Endodermal cell (in vitro differentiated cells): Measurements from ENCODE around the gene MICAL3. TPM values are rescaled to one million over a fixed set of nuclear protein-coding genes. Genes with fewer than 3 reads are reported as not detected.

Source experiments
- DNase-seq: peaks from one replicate; pipeline ENCODE4 v3.0.0-alpha.2; 2017
- H3K27ac ChIP-seq: 2 replicates; pipeline ENCODE4 v1.5.1; 2013; ENCODE audit warnings: mild to moderate bottlenecking, low read depth, low read length, moderate library complexity
- H3K27me3 ChIP-seq: 2 replicates; pipeline ENCODE4 v1.6.1; 2013; ENCODE audit warnings: mild to moderate bottlenecking, low read length, moderate library complexity; ENCODE audit not compliant: insufficient read depth, control insufficient read depth, poor library complexity, severe bottlenecking
- H3K36me3 ChIP-seq: 2 replicates; pipeline ENCODE4 v1.7.0; 2013; ENCODE audit warnings: mild to moderate bottlenecking, low read length, moderate library complexity; ENCODE audit not compliant: control insufficient read depth, insufficient read depth
- H3K4me1 ChIP-seq: one replicate; pipeline ENCODE4 v1.7.0; 2013; ENCODE audit warnings: low read length; ENCODE audit not compliant: control insufficient read depth, insufficient read depth
- H3K4me3 ChIP-seq: 2 replicates; pipeline ENCODE4 v1.5.1; 2013; ENCODE audit warnings: mild to moderate bottlenecking, low read length, moderate library complexity
- H3K9ac ChIP-seq: 2 replicates; pipeline ENCODE4 v1.6.1; 2013; ENCODE audit warnings: mild to moderate bottlenecking, low read length, moderate library complexity; ENCODE audit not compliant: poor library complexity, severe bottlenecking; ENCODE audit errors: extremely low read depth
- H3K9me3 ChIP-seq: 2 replicates; pipeline ENCODE4 v1.6.1; 2013; ENCODE audit warnings: mild to moderate bottlenecking, low read length, moderate library complexity; ENCODE audit not compliant: control insufficient read depth
- H3K27ac Mint-ChIP-seq: 2 replicates; pipeline ENCODE4 v1.8.0; 2020; ENCODE audit warnings: mixed read lengths
- H3K27me3 Mint-ChIP-seq: 2 replicates; pipeline ENCODE4 v1.8.0; 2021; ENCODE audit warnings: mild to moderate bottlenecking, mixed read lengths; ENCODE audit not compliant: insufficient read depth
- H3K36me3 Mint-ChIP-seq: 2 replicates; pipeline ENCODE4 v1.8.0; 2020; ENCODE audit warnings: low read depth, mixed read lengths
- H3K4me1 Mint-ChIP-seq: 2 replicates; pipeline ENCODE4 v1.8.0; 2020; ENCODE audit warnings: mixed read lengths
- H3K4me3 Mint-ChIP-seq: 2 replicates; pipeline ENCODE4 v1.8.0; 2020; ENCODE audit warnings: mild to moderate bottlenecking, moderate library complexity, mixed read lengths
- H3K9me3 Mint-ChIP-seq: 2 replicates; pipeline ENCODE4 v1.8.0; 2020; ENCODE audit warnings: mild to moderate bottlenecking, mixed read lengths
- WGBS, 2 experiments: methylation state at CpG; one replicate each; pipeline versions ENCODE4 v1.1.5 to v1.1.7; 2013; ENCODE audit warnings: missing lambda C conversion rate in 2 of 2, mixed read lengths in 1 of 2; ENCODE audit not compliant: insufficient coverage in 1 of 2, insufficient read length in 1 of 2; 5-methylcytosine and 5-hydroxymethylcytosine counted together
- total RNA-seq, 2 donors: library from RNA; stranded (reverse); fragmentation: NEBNext Ultra II Directional in 1 of 2; extraction: Animal tissue kit (Norgen Biotek cat#: 25700) in 1 of 2; gene quantifications; 2 replicates in 1 of 2; 3 replicates in 1 of 2; pipeline ENCODE4 v1.2.1, GENCODE V29; 2021
- TF ChIP-seq, protein P1 (sequence below): fragments of 200-600 bp; sonication (generic); conservative IDR thresholded peaks from 2 replicates; pipeline ENCODE4 v1.5.0; 2021; ENCODE audit warnings: antibody characterized with exemption, mild to moderate bottlenecking

MICAL3 gene
- total RNA-seq, 2 donors from 2014 or later, result 42.8 to 48.1 TPM

DNA sequence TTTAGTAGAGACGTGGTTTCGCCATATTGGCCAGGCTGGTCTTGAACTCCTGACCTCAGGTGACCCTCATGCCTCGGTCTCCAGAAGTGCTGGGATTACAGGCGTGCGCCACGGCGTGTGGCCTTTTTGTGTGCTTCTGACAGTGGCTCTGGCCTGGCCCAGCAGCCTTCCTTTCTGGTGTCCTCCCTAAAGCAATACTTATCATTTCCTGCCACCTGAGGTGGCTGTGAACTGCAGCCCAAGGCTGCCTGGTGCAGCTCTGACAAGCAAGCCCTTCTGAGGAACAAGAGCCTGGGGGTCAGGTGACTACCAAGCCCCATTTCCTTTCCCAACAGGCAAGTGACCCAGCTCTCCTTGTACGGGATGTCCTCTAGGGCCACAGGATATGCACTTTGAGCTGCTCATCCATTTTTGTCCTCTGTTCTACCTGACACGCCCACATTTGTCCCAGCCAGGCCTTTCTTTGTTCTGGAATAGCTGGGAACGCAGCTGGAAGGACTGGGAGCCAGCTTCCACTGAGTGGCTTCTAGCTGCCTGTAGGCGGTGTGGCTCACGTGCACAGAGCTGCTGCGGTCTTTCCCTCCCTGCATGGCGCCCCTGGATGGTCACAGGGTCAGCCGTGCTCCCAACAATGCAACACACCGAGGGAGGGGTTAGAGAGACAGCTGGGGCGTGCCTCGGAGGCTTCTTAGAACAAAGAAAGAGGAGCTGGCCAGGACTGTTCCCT, 237.8 kb downstream of the MICAL3 start:
- H3K4me3 ChIP-seq, result no peak overlapping the region
- TF ChIP-seq, protein P1, sequence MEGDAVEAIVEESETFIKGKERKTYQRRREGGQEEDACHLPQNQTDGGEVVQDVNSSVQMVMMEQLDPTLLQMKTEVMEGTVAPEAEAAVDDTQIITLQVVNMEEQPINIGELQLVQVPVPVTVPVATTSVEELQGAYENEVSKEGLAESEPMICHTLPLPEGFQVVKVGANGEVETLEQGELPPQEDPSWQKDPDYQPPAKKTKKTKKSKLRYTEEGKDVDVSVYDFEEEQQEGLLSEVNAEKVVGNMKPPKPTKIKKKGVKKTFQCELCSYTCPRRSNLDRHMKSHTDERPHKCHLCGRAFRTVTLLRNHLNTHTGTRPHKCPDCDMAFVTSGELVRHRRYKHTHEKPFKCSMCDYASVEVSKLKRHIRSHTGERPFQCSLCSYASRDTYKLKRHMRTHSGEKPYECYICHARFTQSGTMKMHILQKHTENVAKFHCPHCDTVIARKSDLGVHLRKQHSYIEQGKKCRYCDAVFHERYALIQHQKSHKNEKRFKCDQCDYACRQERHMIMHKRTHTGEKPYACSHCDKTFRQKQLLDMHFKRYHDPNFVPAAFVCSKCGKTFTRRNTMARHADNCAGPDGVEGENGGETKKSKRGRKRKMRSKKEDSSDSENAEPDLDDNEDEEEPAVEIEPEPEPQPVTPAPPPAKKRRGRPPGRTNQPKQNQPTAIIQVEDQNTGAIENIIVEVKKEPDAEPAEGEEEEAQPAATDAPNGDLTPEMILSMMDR, result peak; percentile 21
- no peaks in the 10 kb centered on the region for H3K27me3 ChIP-seq
- Mint-ChIP-seq H3K4me1 (peaks cover 5% of the 10 kb centered on the region), H3K4me3 (no peak overlapping the region), H3K9me3 (no peaks in the 10 kb centered on the region), H3K36me3 (no peaks in the 10 kb centered on the region), H3K27me3 (no peaks in the 10 kb centered on the region), H3K27ac (peak overlapping the region; percentile 74)
- H3K9me3 ChIP-seq, result no peaks in the 10 kb centered on the region
- no peak overlapping the region for H3K9ac ChIP-seq
- no peaks in the 10 kb centered on the region for H3K36me3 ChIP-seq
- 77 to 83% methylated on average over 17 to 18 of the region's 18 CpGs for WGBS, 2 experiments
- peaks cover 5% of the 10 kb centered on the region for H3K4me1 ChIP-seq
- peak overlapping the region; percentile 94 for H3K27ac ChIP-seq
- DNase-seq, result peak; percentile 70

DNA sequence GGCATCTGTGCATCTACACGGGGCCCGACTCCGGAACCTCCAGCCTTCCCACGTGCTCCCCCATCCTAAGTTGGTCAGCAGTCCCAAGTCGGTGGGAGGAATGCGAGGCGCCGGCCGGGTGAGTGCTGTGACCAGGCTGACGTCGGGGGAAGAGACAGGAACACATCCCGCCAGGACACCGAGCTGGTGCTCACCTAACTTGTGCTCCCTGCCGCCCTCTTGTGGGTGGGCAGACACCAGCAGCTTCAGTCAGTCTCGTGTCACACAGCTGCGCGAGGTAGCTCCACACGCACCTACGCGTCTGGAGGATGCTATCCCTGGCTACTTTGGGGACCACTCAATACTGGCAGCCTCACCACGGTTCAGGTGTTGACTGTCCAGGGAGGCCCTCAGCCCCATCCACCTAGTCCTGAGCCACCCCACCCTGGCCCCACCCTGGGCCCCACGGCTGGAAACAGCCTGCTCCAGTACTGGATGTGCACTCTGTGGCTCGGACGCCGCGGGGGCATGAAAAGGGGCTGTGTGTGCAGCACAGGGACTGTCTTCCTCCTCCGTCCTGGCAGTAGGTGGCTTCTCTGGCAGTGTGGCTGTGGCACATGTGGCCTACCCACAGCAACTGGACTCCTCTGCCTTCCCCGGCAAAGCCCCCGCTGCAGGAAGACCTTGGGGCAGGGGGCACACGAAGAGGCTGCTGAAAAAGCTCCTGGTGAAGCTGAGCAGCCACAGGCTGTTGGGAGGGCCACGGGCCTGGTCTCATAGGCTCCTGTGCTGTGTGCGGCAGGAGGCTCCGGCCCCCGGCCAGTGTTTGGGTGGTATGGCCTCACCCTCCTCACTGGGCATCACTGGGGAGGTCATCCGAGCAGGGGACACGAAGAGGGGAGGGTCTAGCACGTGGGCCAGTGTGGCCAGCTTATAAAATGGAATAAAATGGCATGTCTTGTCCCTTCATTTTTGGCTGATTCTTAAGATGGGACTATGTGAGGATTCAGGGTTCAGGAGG, 238.9 kb downstream of the MICAL3 start:
- Histone ChIP-seq H3K27me3 (no peaks in the 10 kb centered on the region), H3K36me3 (no peaks in the 10 kb centered on the region), H3K4me3 (no peak overlapping the region), H3K4me1 (peaks cover 5% of the 10 kb centered on the region), H3K9ac (no peak overlapping the region), H3K27ac (no peak overlapping the region), H3K9me3 (no peaks in the 10 kb centered on the region)
- peak; percentile 94 for DNase-seq
- TF ChIP-seq, protein P1, result peak; percentile 85
- Mint-ChIP-seq H3K36me3 (no peaks in the 10 kb centered on the region), H3K27ac (peak overlapping the region; percentile 35), H3K9me3 (no peaks in the 10 kb centered on the region), H3K27me3 (no peaks in the 10 kb centered on the region), H3K4me3 (no peak overlapping the region), H3K4me1 (peaks cover 5% of the 10 kb centered on the region)
- WGBS, 2 experiments, result 84 to 85% methylated on average over 27 to 37 of the region's 37 CpGs

DNA sequence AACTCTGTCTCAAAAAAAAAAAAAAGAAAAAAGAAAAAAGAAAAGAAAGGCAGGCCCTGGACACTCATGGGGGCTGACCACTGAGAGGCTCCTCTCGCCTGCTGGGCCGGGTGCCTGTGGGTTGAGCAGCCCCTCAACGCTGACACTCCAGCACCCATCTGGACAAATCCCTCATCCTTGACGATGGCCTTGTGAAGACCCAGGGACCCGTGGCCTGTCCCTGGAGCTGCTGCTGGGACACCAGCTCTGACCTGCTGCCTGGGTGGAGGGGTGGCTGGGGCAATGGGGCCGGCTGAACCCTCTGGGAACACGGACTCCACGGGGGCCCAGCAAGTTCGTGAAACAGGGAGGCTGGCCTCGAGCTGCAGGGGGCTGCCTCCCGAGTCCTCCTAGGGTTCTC, 239.6 kb downstream of the MICAL3 start:
- Histone ChIP-seq H3K4me1 (peaks cover 5% of the 10 kb centered on the region), H3K27me3 (no peaks in the 10 kb centered on the region), H3K4me3 (no peak overlapping the region), H3K9me3 (no peaks in the 10 kb centered on the region), H3K36me3 (no peaks in the 10 kb centered on the region), H3K27ac (no peak overlapping the region), H3K9ac (no peak overlapping the region)
- Mint-ChIP-seq H3K4me1 (peaks cover 5% of the 10 kb centered on the region), H3K27me3 (no peaks in the 10 kb centered on the region), H3K27ac (no peak overlapping the region), H3K4me3 (no peak overlapping the region), H3K36me3 (no peaks in the 10 kb centered on the region), H3K9me3 (no peaks in the 10 kb centered on the region)
- 95 to 97% methylated on average over 3 to 11 of the region's 11 CpGs for WGBS, 2 experiments
- no peak for DNase-seq
- TF ChIP-seq, protein P1, result no peak
